SK-N-SH treated with all-trans-retinoic acid at 6 μM for 48 hours (cell line): Measurements from ENCODE around the gene CELF4.

ENCODE experiments used
- ATAC-seq: fragments of 200-7000 bp; cut with Tn5 transposase; 3 replicates; pipeline ENCODE4 v1.9.1; 2020; ENCODE audit warnings: mild to moderate bottlenecking, moderate library complexity
- ARNTL ChIP-seq: fragments of 450-650 bp; formaldehyde crosslinking; IDR thresholded peaks from 2 replicates; pipeline ENCODE4 v1.5.0; 2020; ENCODE audit warnings: low read depth, mild to moderate bottlenecking, moderate library complexity, borderline replicate concordance
- BACH2 ChIP-seq: fragments of 250-450 bp; sonication (Bioruptor Pico); IDR thresholded peaks from 2 replicates; pipeline ENCODE4 v1.9.0; 2021; ENCODE audit warnings: mild to moderate bottlenecking, borderline replicate concordance
- CSDC2 ChIP-seq: fragments of 250-450 bp; sonication (Bioruptor Pico); IDR thresholded peaks from 2 replicates; pipeline ENCODE4 v1.5.0; 2020; ENCODE audit warnings: mild to moderate bottlenecking, moderate library complexity
- ESRRG ChIP-seq: fragments of 250-450 bp; sonication (Bioruptor Pico); IDR thresholded peaks from 2 replicates; pipeline ENCODE4 v1.6.1; 2021; ENCODE audit warnings: mild to moderate bottlenecking
- GLIS3 ChIP-seq: fragments of 250-450 bp; sonication (Bioruptor Pico); IDR thresholded peaks from 2 replicates; pipeline ENCODE4 v1.5.0; 2020; ENCODE audit warnings: mild to moderate bottlenecking, moderate library complexity
- ISL1 ChIP-seq: fragments of 250-450 bp; sonication (Bioruptor Pico); IDR thresholded peaks from 2 replicates; pipeline ENCODE4 v2.1.2; 2022; ENCODE audit warnings: mild to moderate bottlenecking, moderate library complexity
- PPARA ChIP-seq: fragments of 250-450 bp; sonication (Bioruptor Pico); IDR thresholded peaks from 2 replicates; pipeline ENCODE4 v1.5.0; 2020; ENCODE audit warnings: mild to moderate bottlenecking, borderline replicate concordance
- RARB ChIP-seq: fragments of 250-450 bp; sonication (Bioruptor Pico); IDR thresholded peaks from 2 replicates; pipeline ENCODE4 v1.8.0; 2021; ENCODE audit warnings: mild to moderate bottlenecking, moderate library complexity
- SNAI2 ChIP-seq: fragments of 250-450 bp; sonication (Bioruptor Pico); IDR thresholded peaks from 2 replicates; pipeline ENCODE4 v1.5.0; 2020; ENCODE audit warnings: mild to moderate bottlenecking, moderate library complexity
- TCF4 ChIP-seq: fragments of 250-450 bp; sonication (Bioruptor Pico); IDR thresholded peaks from 2 replicates; pipeline ENCODE4 v1.8.0; 2021; ENCODE audit warnings: mild to moderate bottlenecking, moderate library complexity, borderline replicate concordance
- ZC3H10 ChIP-seq: fragments of 250-450 bp; sonication (Bioruptor Pico); IDR thresholded peaks from 2 replicates; pipeline ENCODE4 v1.5.1; 2021; ENCODE audit warnings: mild to moderate bottlenecking, moderate library complexity
- ZFP3 ChIP-seq: fragments of 250-450 bp; sonication (Bioruptor Pico); IDR thresholded peaks from 2 replicates; pipeline ENCODE4 v1.5.0; 2020; ENCODE audit warnings: mild to moderate bottlenecking, moderate library complexity
- ZFP30 ChIP-seq: fragments of 450-650 bp; formaldehyde crosslinking; IDR thresholded peaks from 2 replicates; pipeline ENCODE4 v1.5.0; 2022; ENCODE audit warnings: mild to moderate bottlenecking, moderate library complexity
- ZNF70 ChIP-seq: fragments of 450-650 bp; formaldehyde crosslinking; IDR thresholded peaks from 2 replicates; pipeline ENCODE4 v1.5.0; 2020; ENCODE audit warnings: mild to moderate bottlenecking, moderate library complexity
- ZNF8 ChIP-seq: fragments of 450-650 bp; formaldehyde crosslinking; IDR thresholded peaks from 2 replicates; pipeline ENCODE4 v1.5.0; 2020; ENCODE audit warnings: mild to moderate bottlenecking, moderate library complexity
- TF ChIP-seq, protein P1 (sequence below): fragments of 250-450 bp; sonication (Bioruptor Pico); IDR thresholded peaks from 2 replicates; pipeline ENCODE4 v1.5.0; 2020; ENCODE audit warnings: mild to moderate bottlenecking, moderate library complexity
- TF ChIP-seq, protein P2 (sequence below): fragments of 250-450 bp; sonication (Bioruptor Pico); IDR thresholded peaks from 2 replicates; pipeline ENCODE4 v1.5.1; 2021; ENCODE audit warnings: mild to moderate bottlenecking, moderate library complexity
- TF ChIP-seq, protein P3 (sequence below): fragments of 250-450 bp; sonication (Bioruptor Pico); IDR thresholded peaks from 2 replicates; pipeline ENCODE4 v1.8.0; 2021; ENCODE audit warnings: low read depth, mild to moderate bottlenecking, moderate library complexity, borderline replicate concordance
- TF ChIP-seq, protein P4 (sequence below): fragments of 250-450 bp; sonication (Bioruptor Pico); IDR thresholded peaks from 2 replicates; pipeline ENCODE4 v1.8.0; 2020; ENCODE audit warnings: mild to moderate bottlenecking, moderate library complexity, borderline replicate concordance

The CELF4 gene

DNA sequence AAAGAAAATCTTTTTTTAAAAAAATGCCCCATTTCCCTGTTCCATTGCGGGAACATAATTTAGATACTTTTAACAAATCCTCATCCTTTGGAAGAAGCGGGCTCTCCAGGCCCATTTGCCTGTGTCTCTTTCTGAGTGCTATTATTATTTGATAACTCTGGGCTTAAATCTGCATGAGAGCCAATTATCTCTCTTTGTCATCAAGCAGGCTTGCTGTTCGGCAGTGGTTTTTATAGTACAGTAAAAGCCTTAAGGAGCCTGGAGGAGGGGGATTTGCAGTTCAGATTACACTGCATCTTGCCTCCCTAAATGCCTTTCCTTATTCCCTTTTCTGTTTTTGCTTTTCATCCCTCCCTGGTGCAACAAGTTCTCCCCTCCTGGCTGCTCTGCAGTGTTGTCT lies 50.6 kb downstream of the CELF4 start:
- no peak for ATAC-seq
- TF ChIP-seq TCF4 (CRISPR knock-in tag): no peak
- TF ChIP-seq, protein P1, sequence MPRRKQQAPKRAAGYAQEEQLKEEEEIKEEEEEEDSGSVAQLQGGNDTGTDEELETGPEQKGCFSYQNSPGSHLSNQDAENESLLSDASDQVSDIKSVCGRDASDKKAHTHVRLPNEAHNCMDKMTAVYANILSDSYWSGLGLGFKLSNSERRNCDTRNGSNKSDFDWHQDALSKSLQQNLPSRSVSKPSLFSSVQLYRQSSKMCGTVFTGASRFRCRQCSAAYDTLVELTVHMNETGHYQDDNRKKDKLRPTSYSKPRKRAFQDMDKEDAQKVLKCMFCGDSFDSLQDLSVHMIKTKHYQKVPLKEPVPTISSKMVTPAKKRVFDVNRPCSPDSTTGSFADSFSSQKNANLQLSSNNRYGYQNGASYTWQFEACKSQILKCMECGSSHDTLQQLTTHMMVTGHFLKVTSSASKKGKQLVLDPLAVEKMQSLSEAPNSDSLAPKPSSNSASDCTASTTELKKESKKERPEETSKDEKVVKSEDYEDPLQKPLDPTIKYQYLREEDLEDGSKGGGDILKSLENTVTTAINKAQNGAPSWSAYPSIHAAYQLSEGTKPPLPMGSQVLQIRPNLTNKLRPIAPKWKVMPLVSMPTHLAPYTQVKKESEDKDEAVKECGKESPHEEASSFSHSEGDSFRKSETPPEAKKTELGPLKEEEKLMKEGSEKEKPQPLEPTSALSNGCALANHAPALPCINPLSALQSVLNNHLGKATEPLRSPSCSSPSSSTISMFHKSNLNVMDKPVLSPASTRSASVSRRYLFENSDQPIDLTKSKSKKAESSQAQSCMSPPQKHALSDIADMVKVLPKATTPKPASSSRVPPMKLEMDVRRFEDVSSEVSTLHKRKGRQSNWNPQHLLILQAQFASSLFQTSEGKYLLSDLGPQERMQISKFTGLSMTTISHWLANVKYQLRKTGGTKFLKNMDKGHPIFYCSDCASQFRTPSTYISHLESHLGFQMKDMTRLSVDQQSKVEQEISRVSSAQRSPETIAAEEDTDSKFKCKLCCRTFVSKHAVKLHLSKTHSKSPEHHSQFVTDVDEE (CRISPR knock-in tag): no peak
- TF ChIP-seq, protein P2, sequence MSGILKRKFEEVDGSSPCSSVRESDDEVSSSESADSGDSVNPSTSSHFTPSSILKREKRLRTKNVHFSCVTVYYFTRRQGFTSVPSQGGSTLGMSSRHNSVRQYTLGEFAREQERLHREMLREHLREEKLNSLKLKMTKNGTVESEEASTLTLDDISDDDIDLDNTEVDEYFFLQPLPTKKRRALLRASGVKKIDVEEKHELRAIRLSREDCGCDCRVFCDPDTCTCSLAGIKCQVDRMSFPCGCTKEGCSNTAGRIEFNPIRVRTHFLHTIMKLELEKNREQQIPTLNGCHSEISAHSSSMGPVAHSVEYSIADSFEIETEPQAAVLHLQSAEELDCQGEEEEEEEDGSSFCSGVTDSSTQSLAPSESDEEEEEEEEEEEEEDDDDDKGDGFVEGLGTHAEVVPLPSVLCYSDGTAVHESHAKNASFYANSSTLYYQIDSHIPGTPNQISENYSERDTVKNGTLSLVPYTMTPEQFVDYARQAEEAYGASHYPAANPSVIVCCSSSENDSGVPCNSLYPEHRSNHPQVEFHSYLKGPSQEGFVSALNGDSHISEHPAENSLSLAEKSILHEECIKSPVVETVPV (CRISPR knock-in tag): no peak
- TF ChIP-seq ARNTL: no peak
- TF ChIP-seq, protein P3, sequence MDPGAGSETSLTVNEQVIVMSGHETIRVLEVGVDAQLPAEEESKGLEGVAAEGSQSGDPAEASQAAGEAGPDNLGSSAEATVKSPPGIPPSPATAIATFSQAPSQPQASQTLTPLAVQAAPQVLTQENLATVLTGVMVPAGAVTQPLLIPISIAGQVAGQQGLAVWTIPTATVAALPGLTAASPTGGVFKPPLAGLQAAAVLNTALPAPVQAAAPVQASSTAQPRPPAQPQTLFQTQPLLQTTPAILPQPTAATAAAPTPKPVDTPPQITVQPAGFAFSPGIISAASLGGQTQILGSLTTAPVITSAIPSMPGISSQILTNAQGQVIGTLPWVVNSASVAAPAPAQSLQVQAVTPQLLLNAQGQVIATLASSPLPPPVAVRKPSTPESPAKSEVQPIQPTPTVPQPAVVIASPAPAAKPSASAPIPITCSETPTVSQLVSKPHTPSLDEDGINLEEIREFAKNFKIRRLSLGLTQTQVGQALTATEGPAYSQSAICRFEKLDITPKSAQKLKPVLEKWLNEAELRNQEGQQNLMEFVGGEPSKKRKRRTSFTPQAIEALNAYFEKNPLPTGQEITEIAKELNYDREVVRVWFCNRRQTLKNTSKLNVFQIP: no peak
- TF ChIP-seq ZNF70: no peak
- TF ChIP-seq, protein P4, sequence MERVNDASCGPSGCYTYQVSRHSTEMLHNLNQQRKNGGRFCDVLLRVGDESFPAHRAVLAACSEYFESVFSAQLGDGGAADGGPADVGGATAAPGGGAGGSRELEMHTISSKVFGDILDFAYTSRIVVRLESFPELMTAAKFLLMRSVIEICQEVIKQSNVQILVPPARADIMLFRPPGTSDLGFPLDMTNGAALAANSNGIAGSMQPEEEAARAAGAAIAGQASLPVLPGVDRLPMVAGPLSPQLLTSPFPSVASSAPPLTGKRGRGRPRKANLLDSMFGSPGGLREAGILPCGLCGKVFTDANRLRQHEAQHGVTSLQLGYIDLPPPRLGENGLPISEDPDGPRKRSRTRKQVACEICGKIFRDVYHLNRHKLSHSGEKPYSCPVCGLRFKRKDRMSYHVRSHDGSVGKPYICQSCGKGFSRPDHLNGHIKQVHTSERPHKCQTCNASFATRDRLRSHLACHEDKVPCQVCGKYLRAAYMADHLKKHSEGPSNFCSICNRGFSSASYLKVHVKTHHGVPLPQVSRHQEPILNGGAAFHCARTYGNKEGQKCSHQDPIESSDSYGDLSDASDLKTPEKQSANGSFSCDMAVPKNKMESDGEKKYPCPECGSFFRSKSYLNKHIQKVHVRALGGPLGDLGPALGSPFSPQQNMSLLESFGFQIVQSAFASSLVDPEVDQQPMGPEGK (CRISPR knock-in tag): no peak
- TF ChIP-seq SNAI2 (CRISPR knock-in tag): no peak
- no peak for TF ChIP-seq BACH2 (CRISPR knock-in tag)
- TF ChIP-seq ZFP3 (CRISPR knock-in tag): no peak
- TF ChIP-seq CSDC2 (CRISPR knock-in tag): no peak
- TF ChIP-seq ISL1 (CRISPR knock-in tag): no peak
- no peak for TF ChIP-seq RARB (CRISPR knock-in tag)
- TF ChIP-seq ZNF8 (CRISPR knock-in tag): no peak
- TF ChIP-seq PPARA (CRISPR knock-in tag): no peak
- no peak for TF ChIP-seq ZC3H10 (CRISPR knock-in tag)

DNA sequence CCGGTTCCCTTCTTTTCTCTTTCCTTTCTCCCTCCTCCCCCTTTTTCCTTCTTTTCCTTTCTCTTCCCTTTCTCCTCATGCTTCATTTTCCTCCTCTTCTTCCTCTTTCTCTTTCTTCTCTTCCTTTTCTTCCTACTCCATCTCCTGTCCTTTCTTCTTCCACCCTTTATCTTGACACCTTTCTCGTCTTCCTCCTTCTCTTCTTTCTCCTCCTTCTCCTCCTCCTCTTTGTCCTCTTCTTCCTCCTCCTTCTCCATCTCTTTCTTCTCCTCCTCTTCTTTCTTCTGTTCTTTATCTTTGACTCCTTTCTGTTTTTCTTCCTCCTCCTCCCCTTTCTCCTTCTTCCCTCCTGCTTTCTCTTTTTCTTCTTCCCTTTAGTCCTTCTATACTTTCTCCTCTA lies 53.2 kb downstream of the CELF4 start:
- ATAC-seq: no peak
- TF ChIP-seq ZC3H10 (CRISPR knock-in tag) (no peak), GLIS3 (CRISPR knock-in tag) (no peak), ZFP30 (CRISPR knock-in tag) (no peak), ZNF8 (CRISPR knock-in tag) (no peak), ESRRG (CRISPR knock-in tag) (no peak), ZFP3 (CRISPR knock-in tag) (no peak), ISL1 (CRISPR knock-in tag) (no peak), PPARA (CRISPR knock-in tag) (no peak), SNAI2 (CRISPR knock-in tag) (no peak), BACH2 (CRISPR knock-in tag) (no peak), TCF4 (CRISPR knock-in tag) (no peak)
- TF ChIP-seq, protein P1 (CRISPR knock-in tag): no peak
- TF ChIP-seq, protein P2 (CRISPR knock-in tag): no peak
- TF ChIP-seq, protein P4 (CRISPR knock-in tag): no peak
- TF ChIP-seq, protein P3: no peak
